RWPE2 (cell line): ENCODE measurements around the gene DUSP5.
A peak's percentile ranks its signal among the peaks of the same experiment; 100 is the strongest.

ENCODE experiments used
- ATAC-seq: fragments of 200-7000 bp; cut with Tn5 transposase; 3 replicates; pipeline ENCODE4 v1.9.1; 2021; ENCODE audit warnings: low read depth
- DNase-seq: peaks from one replicate; pipeline ENCODE4 v3.0.0-alpha.2; 2020; ENCODE audit warnings: low spot score
- H3K27ac ChIP-seq: fragments of 450-650 bp; 2 replicates; pipeline ENCODE4 v1.5.1; 2017; ENCODE audit warnings: mild to moderate bottlenecking; ENCODE audit not compliant: poor library complexity, severe bottlenecking
- H3K27me3 ChIP-seq: fragments of 250-450 bp; sonication (Bioruptor Pico); 2 replicates; pipeline ENCODE4 v1.5.1; 2021; ENCODE audit warnings: mild to moderate bottlenecking, moderate library complexity; ENCODE audit not compliant: insufficient read depth, poor library complexity, severe bottlenecking
- H3K36me3 ChIP-seq: fragments of 250-450 bp; sonication (Bioruptor Pico); 2 replicates; pipeline ENCODE4 v1.5.1; 2020; ENCODE audit warnings: low read depth, mild to moderate bottlenecking, moderate library complexity
- H3K4me1 ChIP-seq: fragments of 250-450 bp; sonication (Bioruptor Pico); 2 replicates; pipeline ENCODE4 v1.5.1; 2021; ENCODE audit warnings: mild to moderate bottlenecking, moderate library complexity; ENCODE audit not compliant: insufficient read depth, poor library complexity, severe bottlenecking
- H3K4me3 ChIP-seq: fragments of 250-450 bp; sonication (Bioruptor Pico); 2 replicates; pipeline ENCODE4 v1.5.1; 2021; ENCODE audit warnings: mild to moderate bottlenecking, moderate library complexity; ENCODE audit not compliant: severe bottlenecking
- H3K9me3 ChIP-seq: fragments of 250-450 bp; sonication (Bioruptor Pico); 2 replicates; pipeline ENCODE4 v1.5.1; 2021; ENCODE audit warnings: mild to moderate bottlenecking, moderate library complexity; ENCODE audit not compliant: severe bottlenecking
- TF ChIP-seq, protein P1 (sequence below): fragments of 450-650 bp; IDR thresholded peaks from one replicate; pipeline ENCODE4 v1.5.1; 2017; ENCODE audit warnings: mild to moderate bottlenecking, moderate library complexity; ENCODE audit not compliant: poor library complexity, severe bottlenecking

Gene DUSP5

DNA sequence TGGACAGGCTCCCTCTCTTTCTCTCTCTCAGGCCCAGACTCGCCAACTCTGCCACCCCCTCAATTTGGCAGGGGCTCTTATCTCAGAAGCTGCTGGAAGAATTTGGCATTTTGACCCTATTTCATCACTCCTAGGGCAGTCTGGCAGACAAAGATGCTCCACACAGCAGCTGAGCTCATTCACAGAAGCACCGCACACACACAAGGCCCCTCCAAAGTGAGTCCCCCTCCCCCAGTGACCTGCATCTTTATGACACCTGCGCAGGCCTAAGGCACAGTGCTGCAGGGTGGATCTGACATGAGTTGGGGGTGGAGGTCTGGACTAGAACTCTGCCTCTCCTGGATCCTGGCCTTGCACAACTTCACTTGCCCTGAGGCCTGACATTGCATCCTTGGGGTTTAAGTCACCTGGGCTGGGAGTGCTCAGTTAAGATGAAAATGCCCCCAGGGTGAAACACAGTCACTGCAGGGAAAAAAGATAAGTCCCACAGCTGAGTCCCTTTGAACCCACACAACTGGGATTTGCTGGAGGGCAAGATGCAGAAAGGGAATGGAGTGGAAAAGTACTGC, 41.1 kb upstream of the DUSP5 start:
- Histone ChIP-seq H3K36me3 (no peaks in the 10 kb centered on the region), H3K4me3 (no peak overlapping the region), H3K4me1 (peaks cover 15% of the 10 kb centered on the region), H3K27me3 (no peaks in the 10 kb centered on the region), H3K27ac (peak overlapping the region; percentile 48), H3K9me3 (no peaks in the 10 kb centered on the region)
- DNase-seq (peak; percentile 68), ATAC-seq (peak; percentile 83)
- TF ChIP-seq, protein P1, sequence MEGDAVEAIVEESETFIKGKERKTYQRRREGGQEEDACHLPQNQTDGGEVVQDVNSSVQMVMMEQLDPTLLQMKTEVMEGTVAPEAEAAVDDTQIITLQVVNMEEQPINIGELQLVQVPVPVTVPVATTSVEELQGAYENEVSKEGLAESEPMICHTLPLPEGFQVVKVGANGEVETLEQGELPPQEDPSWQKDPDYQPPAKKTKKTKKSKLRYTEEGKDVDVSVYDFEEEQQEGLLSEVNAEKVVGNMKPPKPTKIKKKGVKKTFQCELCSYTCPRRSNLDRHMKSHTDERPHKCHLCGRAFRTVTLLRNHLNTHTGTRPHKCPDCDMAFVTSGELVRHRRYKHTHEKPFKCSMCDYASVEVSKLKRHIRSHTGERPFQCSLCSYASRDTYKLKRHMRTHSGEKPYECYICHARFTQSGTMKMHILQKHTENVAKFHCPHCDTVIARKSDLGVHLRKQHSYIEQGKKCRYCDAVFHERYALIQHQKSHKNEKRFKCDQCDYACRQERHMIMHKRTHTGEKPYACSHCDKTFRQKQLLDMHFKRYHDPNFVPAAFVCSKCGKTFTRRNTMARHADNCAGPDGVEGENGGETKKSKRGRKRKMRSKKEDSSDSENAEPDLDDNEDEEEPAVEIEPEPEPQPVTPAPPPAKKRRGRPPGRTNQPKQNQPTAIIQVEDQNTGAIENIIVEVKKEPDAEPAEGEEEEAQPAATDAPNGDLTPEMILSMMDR: no peak

DNA sequence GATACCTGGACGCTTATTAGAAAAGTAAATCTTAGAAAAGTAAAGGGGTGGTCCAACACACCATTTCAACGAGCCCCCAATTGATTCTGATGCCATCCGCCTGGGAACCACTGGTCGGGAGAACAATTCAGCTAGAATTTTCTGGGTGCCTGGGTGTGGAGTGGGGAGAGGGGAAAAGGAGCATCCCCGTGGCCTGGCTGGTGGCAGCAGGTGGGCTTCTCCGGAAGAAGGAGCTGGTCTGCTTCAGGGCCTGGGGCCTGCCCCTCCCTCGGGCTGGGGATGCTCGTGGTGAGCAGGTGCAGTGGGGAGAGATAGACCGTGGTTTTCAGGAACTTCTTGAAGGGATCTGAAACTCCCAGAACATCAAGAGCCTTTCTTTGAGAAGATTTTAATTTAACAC, 39.9 kb upstream of the DUSP5 start:
- DNase-seq (no peak), ATAC-seq (no peak)
- no peaks in the 10 kb centered on the region for H3K27me3 ChIP-seq
- no peaks in the 10 kb centered on the region for H3K9me3 ChIP-seq
- no peak overlapping the region for H3K4me3 ChIP-seq
- H3K36me3 ChIP-seq: no peaks in the 10 kb centered on the region
- TF ChIP-seq, protein P1: no peak
- peaks cover 15% of the 10 kb centered on the region for H3K4me1 ChIP-seq
- H3K27ac ChIP-seq: no peak overlapping the region

DNA sequence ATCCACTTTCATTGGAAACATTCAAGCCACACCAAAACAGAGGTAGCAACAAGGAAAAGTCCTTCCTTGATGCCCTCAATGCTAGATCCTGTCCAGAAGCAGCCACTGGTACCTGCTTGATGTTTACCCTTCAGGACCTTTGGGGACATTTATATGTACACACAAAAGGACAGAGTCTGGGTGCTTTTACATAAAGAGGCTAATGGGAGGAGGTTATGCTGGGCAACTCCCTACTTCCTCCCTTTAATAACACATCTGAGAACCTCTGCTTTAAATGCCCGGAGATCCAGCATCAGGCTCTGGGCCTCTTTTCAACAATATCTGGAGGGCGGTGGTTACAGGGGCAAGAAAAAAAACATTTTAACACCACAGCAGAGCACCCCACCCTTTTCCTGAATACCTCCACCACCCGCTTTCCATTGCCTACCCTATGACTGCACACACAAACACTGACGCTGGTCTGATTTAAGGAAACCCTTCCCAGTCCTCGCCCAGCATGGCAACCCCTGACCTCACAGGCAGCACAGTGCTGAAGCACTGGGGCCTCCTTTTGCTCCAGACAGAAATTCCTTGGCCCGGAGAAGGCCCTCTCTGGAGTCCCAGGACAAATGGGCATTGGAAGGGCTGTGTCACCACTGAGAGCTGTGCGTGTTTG, 39.3 kb upstream of the DUSP5 start:
- H3K36me3 ChIP-seq: no peaks in the 10 kb centered on the region
- no peaks in the 10 kb centered on the region for H3K9me3 ChIP-seq
- DNase-seq (no peak), ATAC-seq (no peak)
- H3K4me3 ChIP-seq: no peak overlapping the region
- H3K4me1 ChIP-seq: peaks cover 15% of the 10 kb centered on the region
- TF ChIP-seq, protein P1: no peak
- no peak overlapping the region for H3K27ac ChIP-seq
- H3K27me3 ChIP-seq: no peaks in the 10 kb centered on the region

GRCh38 chr10:110459600-110459999, 38.1 kb upstream of the DUSP5 start:
- Histone ChIP-seq H3K4me1 (peaks cover 15% of the 10 kb centered on the region), H3K36me3 (no peaks in the 10 kb centered on the region), H3K4me3 (no peak overlapping the region), H3K9me3 (no peaks in the 10 kb centered on the region), H3K27me3 (no peaks in the 10 kb centered on the region), H3K27ac (no peak overlapping the region)
- TF ChIP-seq, protein P1: no peak
- no peak for DNase-seq
- ATAC-seq: no peak

GRCh38 chr10:110460111-110460809, 37.4 kb upstream of the DUSP5 start:
- H3K27ac ChIP-seq: no peak overlapping the region
- H3K4me3 ChIP-seq: no peak overlapping the region
- peaks cover 15% of the 10 kb centered on the region for H3K4me1 ChIP-seq
- no peaks in the 10 kb centered on the region for H3K9me3 ChIP-seq
- no peaks in the 10 kb centered on the region for H3K36me3 ChIP-seq
- H3K27me3 ChIP-seq: no peaks in the 10 kb centered on the region
- TF ChIP-seq, protein P1: no peak
- no peak for ATAC-seq
- DNase-seq: no peak
